HG03565 (cell line): Measurements from ENCODE around the gene NRXN2.

Experiments
- ATAC-seq: cut with Tn5 transposase; IDR thresholded peaks from one replicate; pipeline ENCODE4 v1.9.1; 2021; ENCODE audit warnings: mild to moderate bottlenecking, moderate library complexity; ENCODE audit not compliant: unreplicated experiment

The NRXN2 gene

GRCh38 chr11:64556721-64557250, 166.2 kb downstream of the NRXN2 start:
- ATAC-seq = no peak
